PC-9 (cell line): ENCODE data around the gene ADAM8.

ENCODE experiments used
- EZH2 ChIP-seq: fragments of 200-600 bp; sonication (generic); IDR thresholded peaks from 2 replicates; pipeline ENCODE4 v1.8.0; 2017; ENCODE audit warnings: antibody characterized with exemption, low read depth
- TF ChIP-seq, protein P1 (sequence below): fragments of 200-600 bp; sonication (generic); conservative IDR thresholded peaks from 2 replicates; pipeline ENCODE4 v1.6.1; 2017; ENCODE audit warnings: mixed run types, antibody characterized with exemption, mild to moderate bottlenecking, moderate library complexity

DNA sequence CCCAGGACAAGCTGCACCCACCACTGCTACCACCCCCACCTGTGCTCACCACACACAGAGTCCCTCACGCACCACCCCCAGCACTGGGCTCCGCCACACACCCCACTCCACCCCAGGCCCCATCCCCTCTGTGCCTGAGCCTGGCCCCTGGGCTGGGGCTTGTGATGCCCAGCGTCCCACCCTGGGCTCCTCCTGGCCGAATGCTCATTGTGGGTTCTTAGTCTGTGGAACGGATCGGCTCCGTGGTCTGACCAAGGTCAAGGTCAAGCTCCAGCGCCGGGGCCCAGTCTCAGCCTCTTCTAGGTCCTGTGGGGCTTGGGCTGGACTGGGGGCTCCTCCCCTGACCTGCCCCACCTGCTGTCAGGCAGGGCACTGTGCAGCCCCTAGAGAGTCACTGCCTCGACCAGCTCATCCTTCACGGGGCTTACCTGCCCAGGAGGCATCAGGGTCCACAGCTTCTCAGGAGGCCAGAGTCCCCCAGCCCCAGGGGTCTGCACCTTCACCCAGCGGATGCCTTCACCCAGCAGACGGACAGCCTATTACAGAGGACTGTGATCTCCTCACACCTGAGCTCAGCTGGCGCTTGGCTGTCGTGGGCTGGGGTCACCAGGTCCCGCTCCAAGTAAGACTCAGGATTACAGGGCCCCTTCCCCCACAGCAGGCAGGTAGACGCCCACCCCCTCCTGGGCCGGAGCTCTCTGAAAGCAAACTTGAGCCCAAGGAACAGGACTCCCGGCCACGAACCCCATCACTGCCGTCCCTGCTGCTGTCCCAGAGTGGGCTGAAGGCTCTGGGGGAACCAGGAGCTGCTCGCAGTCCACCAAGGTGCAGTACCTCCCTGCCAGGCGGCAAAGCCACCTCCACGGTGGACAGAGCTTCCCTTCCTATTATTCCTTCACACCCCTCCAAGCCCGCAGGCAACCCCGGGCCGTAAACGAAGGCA lies 61.9 kb downstream of the ADAM8 start:
- TF ChIP-seq, protein P1, sequence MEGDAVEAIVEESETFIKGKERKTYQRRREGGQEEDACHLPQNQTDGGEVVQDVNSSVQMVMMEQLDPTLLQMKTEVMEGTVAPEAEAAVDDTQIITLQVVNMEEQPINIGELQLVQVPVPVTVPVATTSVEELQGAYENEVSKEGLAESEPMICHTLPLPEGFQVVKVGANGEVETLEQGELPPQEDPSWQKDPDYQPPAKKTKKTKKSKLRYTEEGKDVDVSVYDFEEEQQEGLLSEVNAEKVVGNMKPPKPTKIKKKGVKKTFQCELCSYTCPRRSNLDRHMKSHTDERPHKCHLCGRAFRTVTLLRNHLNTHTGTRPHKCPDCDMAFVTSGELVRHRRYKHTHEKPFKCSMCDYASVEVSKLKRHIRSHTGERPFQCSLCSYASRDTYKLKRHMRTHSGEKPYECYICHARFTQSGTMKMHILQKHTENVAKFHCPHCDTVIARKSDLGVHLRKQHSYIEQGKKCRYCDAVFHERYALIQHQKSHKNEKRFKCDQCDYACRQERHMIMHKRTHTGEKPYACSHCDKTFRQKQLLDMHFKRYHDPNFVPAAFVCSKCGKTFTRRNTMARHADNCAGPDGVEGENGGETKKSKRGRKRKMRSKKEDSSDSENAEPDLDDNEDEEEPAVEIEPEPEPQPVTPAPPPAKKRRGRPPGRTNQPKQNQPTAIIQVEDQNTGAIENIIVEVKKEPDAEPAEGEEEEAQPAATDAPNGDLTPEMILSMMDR = no peak
- TF ChIP-seq EZH2 = no peak
